ENCODE data around the gene ZNF236. TPM values are rescaled to one million over a fixed set of nuclear protein-coding genes. Genes with fewer than 3 reads are reported as not detected.

The ZNF236 gene
- total RNA-seq, 1 experiment from 2014 or later, result 14.9 TPM

- no peak overlapping the region for H3K4me3 Mint-ChIP-seq (ENCODE audit: unreplicated experiment)
- ChIA-PET POLR2A (no interaction called here), CTCF (no interaction called here)
- no peaks in the 10 kb centered on the region for H3K36me3 Mint-ChIP-seq (ENCODE audit: insufficient read depth, unreplicated experiment)
- H3K27me3 Mint-ChIP-seq (ENCODE audit: insufficient read depth, unreplicated experiment), result no peaks in the 10 kb centered on the region
- no TSS peak for BruUV-seq (replicated peaks)
- H3K27me3 ChIP-seq (replicated peaks; ENCODE audit: control insufficient read depth, insufficient read depth, low read length), result no peaks in the 10 kb centered on the region
- intact Hi-C loops (cut with micrococcal nuclease; ENCODE audit: unreplicated experiment), result no loop called here
- H3K9me3 ChIP-seq, result no peaks in the 10 kb centered on the region
- no peak for TF ChIP-seq CTCF (IDR thresholded peaks at IDR 0.05; ENCODE audit: insufficient read depth in 1 of 2, low read depth in 1 of 2, low read length in 1 of 2, severe bottlenecking in 1 of 2, unreplicated experiment in 1 of 2)
- H3K9me3 Mint-ChIP-seq (ENCODE audit: unreplicated experiment), result no peaks in the 10 kb centered on the region
- no peak for DNase-seq
- H3K4me3 ChIP-seq (ENCODE audit: low read depth, low read length), result no peak overlapping the region
- H3K4me1 Mint-ChIP-seq (ENCODE audit: low read depth, unreplicated experiment), result no peaks in the 10 kb centered on the region
- H3K4me1 ChIP-seq, result no peaks in the 10 kb centered on the region
- H3K27ac Mint-ChIP-seq (ENCODE audit: unreplicated experiment), result no peak overlapping the region
- H3K36me3 ChIP-seq (ENCODE audit: control insufficient read depth, insufficient read depth, low read length), result no peaks in the 10 kb centered on the region
These were observed 183.4 kb downstream of the ZNF236 start for GRCh38 chr18:77005651-77006195.

GRCh38 chr18:77006305-77007175 is 184.2 kb downstream of the ZNF236 start:
- ChIA-PET CTCF (no interaction called here), POLR2A (no interaction called here)
- no peaks in the 10 kb centered on the region for H3K27me3 ChIP-seq (replicated peaks; ENCODE audit: control insufficient read depth, insufficient read depth, low read length)
- H3K4me3 Mint-ChIP-seq (ENCODE audit: unreplicated experiment), result no peak overlapping the region
- TF ChIP-seq CTCF (IDR thresholded peaks at IDR 0.05; ENCODE audit: insufficient read depth in 1 of 2, low read depth in 1 of 2, low read length in 1 of 2, severe bottlenecking in 1 of 2, unreplicated experiment in 1 of 2), result no peak
- intact Hi-C loops (cut with micrococcal nuclease; ENCODE audit: unreplicated experiment), result no loop called here
- H3K4me1 Mint-ChIP-seq (ENCODE audit: low read depth, unreplicated experiment), result no peaks in the 10 kb centered on the region
- no peaks in the 10 kb centered on the region for H3K9me3 ChIP-seq
- DNase-seq, result no peak
- H3K4me1 ChIP-seq, result no peaks in the 10 kb centered on the region
- no peaks in the 10 kb centered on the region for H3K36me3 Mint-ChIP-seq (ENCODE audit: insufficient read depth, unreplicated experiment)
- no peak overlapping the region for H3K27ac Mint-ChIP-seq (ENCODE audit: unreplicated experiment)
- no peak overlapping the region for H3K4me3 ChIP-seq (ENCODE audit: low read depth, low read length)
- H3K36me3 ChIP-seq (ENCODE audit: control insufficient read depth, insufficient read depth, low read length), result no peaks in the 10 kb centered on the region
- no TSS peak for BruUV-seq (replicated peaks)
- no peaks in the 10 kb centered on the region for H3K27me3 Mint-ChIP-seq (ENCODE audit: insufficient read depth, unreplicated experiment)
- H3K9me3 Mint-ChIP-seq (ENCODE audit: unreplicated experiment), result no peaks in the 10 kb centered on the region

GRCh38 chr18:77007251-77007650 is 184.9 kb downstream of the ZNF236 start:
- H3K27ac Mint-ChIP-seq (ENCODE audit: unreplicated experiment), result no peak overlapping the region
- Histone ChIP-seq H3K27me3 (replicated peaks; ENCODE audit: control insufficient read depth, insufficient read depth, low read length) (no peaks in the 10 kb centered on the region), H3K9me3 (no peaks in the 10 kb centered on the region), H3K4me1 (no peaks in the 10 kb centered on the region), H3K4me3 (ENCODE audit: low read depth, low read length) (no peak overlapping the region), H3K36me3 (ENCODE audit: control insufficient read depth, insufficient read depth, low read length) (no peaks in the 10 kb centered on the region)
- TF ChIP-seq CTCF (IDR thresholded peaks at IDR 0.05; ENCODE audit: insufficient read depth in 1 of 2, low read depth in 1 of 2, low read length in 1 of 2, severe bottlenecking in 1 of 2, unreplicated experiment in 1 of 2), result no peak
- POLR2A ChIA-PET, result no interaction called here
- intact Hi-C loops (cut with micrococcal nuclease; ENCODE audit: unreplicated experiment), result no loop called here
- CTCF ChIA-PET, result no interaction called here
- no peak overlapping the region for H3K4me3 Mint-ChIP-seq (ENCODE audit: unreplicated experiment)
- H3K27me3 Mint-ChIP-seq (ENCODE audit: insufficient read depth, unreplicated experiment), result no peaks in the 10 kb centered on the region
- H3K9me3 Mint-ChIP-seq (ENCODE audit: unreplicated experiment), result no peaks in the 10 kb centered on the region
- no peaks in the 10 kb centered on the region for H3K36me3 Mint-ChIP-seq (ENCODE audit: insufficient read depth, unreplicated experiment)
- BruUV-seq (replicated peaks), result no TSS peak
- no peak for DNase-seq
- H3K4me1 Mint-ChIP-seq (ENCODE audit: low read depth, unreplicated experiment), result no peaks in the 10 kb centered on the region
